GM21447 (cell line): ENCODE results near the gene OXER1.

Experiments
- ATAC-seq: cut with Tn5 transposase; IDR thresholded peaks from one replicate; pipeline ENCODE4 v1.9.1; 2021; ENCODE audit not compliant: unreplicated experiment

Gene OXER1

GRCh38 chr2:42794271-42795046 lies 30.5 kb upstream of the OXER1 start:
- ATAC-seq, result no peak

- no peak for ATAC-seq
These were observed 29.7 kb upstream of the OXER1 start for GRCh38 chr2:42793334-42794270.

- no peak for ATAC-seq
These were observed 28.8 kb upstream of the OXER1 start, which contains the start of gene HAAO for GRCh38 chr2:42792583-42793333. TSS of gene HAAO (minus strand) at chr2:42792583. CDS start at chr2:42792536, 47 bp downstream.

- no peak for ATAC-seq
These were observed 28.2 kb upstream of the OXER1 start for GRCh38 chr2:42792087-42792582.

GRCh38 chr2:42791606-42792005 lies 27.7 kb upstream of the OXER1 start:
- no peak for ATAC-seq

- no peak for ATAC-seq
These were observed 25.8 kb upstream of the OXER1 start for GRCh38 chr2:42789751-42790150.

GRCh38 chr2:42788882-42789281 lies 24.9 kb upstream of the OXER1 start:
- no peak for ATAC-seq

GRCh38 chr2:42788478-42788793 lies 24.5 kb upstream of the OXER1 start:
- ATAC-seq, result no peak

- no peak for ATAC-seq
These were observed 24.0 kb upstream of the OXER1 start for GRCh38 chr2:42787788-42788477.

GRCh38 chr2:42787424-42787787 lies 23.5 kb upstream of the OXER1 start:
- no peak for ATAC-seq

- no peak for ATAC-seq
These were observed 22.8 kb upstream of the OXER1 start for GRCh38 chr2:42786561-42787345.

- ATAC-seq, result no peak
These were observed 20.4 kb upstream of the OXER1 start for GRCh38 chr2:42784204-42784880.

- ATAC-seq, result no peak
These were observed 19.6 kb upstream of the OXER1 start for GRCh38 chr2:42783511-42783910.

GRCh38 chr2:42781181-42781580 lies 17.2 kb upstream of the OXER1 start:
- ATAC-seq, result no peak

GRCh38 chr2:42777883-42778805 lies 14.2 kb upstream of the OXER1 start:
- no peak for ATAC-seq

GRCh38 chr2:42775810-42776209 lies 11.9 kb upstream of the OXER1 start:
- no peak for ATAC-seq

GRCh38 chr2:42775186-42775585 lies 11.3 kb upstream of the OXER1 start:
- peak; percentile 67 for ATAC-seq

- ATAC-seq, result no peak
These were observed 7.7 kb upstream of the OXER1 start for GRCh38 chr2:42771546-42772153.
